ENCODE measurements around the gene ASPSCR1.

The ASPSCR1 gene

DNA sequence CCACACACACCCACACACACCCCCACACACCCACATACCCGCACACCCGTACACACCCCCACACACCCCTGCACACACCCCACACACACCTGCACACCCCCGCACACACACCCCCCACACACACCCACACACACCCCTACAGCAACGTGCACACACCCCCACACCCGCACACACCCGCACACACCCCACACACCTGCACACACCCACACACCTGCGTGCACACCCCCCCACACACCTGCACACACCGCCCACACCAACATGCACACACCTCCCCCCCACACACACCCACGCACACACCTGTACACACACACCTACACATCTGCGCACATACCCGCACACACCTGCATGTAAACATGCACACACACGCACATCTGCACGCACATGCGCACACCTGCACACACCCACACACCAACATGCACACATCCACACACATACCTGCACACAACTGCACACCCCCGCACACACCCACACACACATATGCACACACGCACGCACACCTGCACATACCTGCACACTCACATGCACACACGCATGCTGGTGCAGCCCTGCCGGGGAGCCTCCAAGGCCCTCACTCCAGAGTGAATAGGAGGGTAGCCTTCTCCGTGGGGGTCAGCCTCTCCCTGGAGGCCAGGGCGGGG is 7.5 kb downstream of the ASPSCR1 start:
- H3K4me1 ChIP-seq (ENCODE audit: control extremely low read depth in 1 of 4, control insufficient read depth in 4 of 4, insufficient read depth in 4 of 4, low read length in 3 of 4), result peaks cover 10 to 27% (median 22%) of the 10 kb centered on the region in 4 experiments
- POLR2A ChIA-PET, result interaction anchor here (0.6 kb wide), 1 partner anchor 12 kb away, joined by 3 read pairs; no protein-coding TSS in a partner anchor

DNA sequence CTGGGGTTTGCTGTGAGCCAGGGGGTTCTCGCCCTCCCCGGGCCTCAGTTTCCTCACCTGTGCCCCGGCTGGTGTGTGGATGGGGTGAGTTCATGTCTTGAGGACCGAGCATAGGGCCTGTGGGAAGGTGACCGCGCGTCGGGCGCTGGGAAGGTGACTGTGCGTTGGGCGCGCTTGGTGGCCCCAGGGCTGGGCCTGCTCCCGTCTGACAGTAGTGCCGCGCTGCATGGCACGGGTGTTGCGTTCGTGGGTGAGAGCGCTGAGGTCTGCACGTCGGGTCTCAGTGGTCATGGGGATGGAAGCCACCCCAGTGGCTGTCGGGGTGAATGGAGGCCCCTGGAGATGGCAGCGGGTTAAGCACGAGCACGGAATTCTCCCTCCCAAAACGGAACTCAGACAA is 9.2 kb downstream of the ASPSCR1 start:
- Histone ChIP-seq H3K27ac (ENCODE audit: insufficient read depth in 1 of 2, low read depth in 1 of 2, low read length in 2 of 2, poor library complexity in 1 of 2, severe bottlenecking in 2 of 2) (no peak overlapping the region), H3K9me3 (ENCODE audit: control extremely low read depth in 1 of 5, control insufficient read depth in 4 of 5, insufficient read depth in 2 of 5, low read depth in 1 of 5, low read length in 4 of 5) (peaks cover 0 to 4% (median 0%) of the 10 kb centered on the region in 5 experiments), H3K27me3 (replicated peaks in 2 of 5; ENCODE audit: control insufficient read depth in 4 of 5, insufficient read depth in 5 of 5, low read length in 4 of 5) (no peaks in the 10 kb centered on the region), H3K4me3 (ENCODE audit: control insufficient read depth in 1 of 7, extremely low read depth in 1 of 7, insufficient read depth in 4 of 7, low read depth in 2 of 7, low read length in 6 of 7) (no peak overlapping the region), H3K4me1 (ENCODE audit: control extremely low read depth in 1 of 4, control insufficient read depth in 4 of 4, insufficient read depth in 4 of 4, low read length in 3 of 4) (peaks cover 0 to 10% (median 6%) of the 10 kb centered on the region in 4 experiments), H3K36me3 (ENCODE audit: control insufficient read depth in 4 of 4, insufficient read depth in 4 of 4, low read length in 3 of 4) (peaks cover 2 to 41% (median 21%) of the 10 kb centered on the region in 4 experiments)
- POLR2A ChIA-PET, result no interaction called here
- WGBS (ENCODE audit: insufficient coverage), result 97% methylated on average over 23 of the region's 26 CpGs
- DNase-seq, result no peak
- CTCF ChIA-PET, result no interaction called here

More for the DNA sequence above, 7.5 kb downstream of the ASPSCR1 start:
- CTCF ChIA-PET, result interaction anchor here (0.6 to 1.8 kb wide), 4 partner anchors 22 to 81 kb away, joined by 3 to 5 read pairs (median 4); no protein-coding TSS in a partner anchor
- no peak for DNase-seq
- Histone ChIP-seq H3K27me3 (replicated peaks in 2 of 5; ENCODE audit: control insufficient read depth in 4 of 5, insufficient read depth in 5 of 5, low read length in 4 of 5) (no peaks in the 10 kb centered on the region), H3K4me3 (ENCODE audit: control insufficient read depth in 1 of 7, extremely low read depth in 1 of 7, insufficient read depth in 4 of 7, low read depth in 2 of 7, low read length in 6 of 7) (no peak overlapping the region), H3K9me3 (ENCODE audit: control extremely low read depth in 1 of 5, control insufficient read depth in 4 of 5, insufficient read depth in 2 of 5, low read depth in 1 of 5, low read length in 4 of 5) (no peaks in the 10 kb centered on the region), H3K36me3 (ENCODE audit: control insufficient read depth in 4 of 4, insufficient read depth in 4 of 4, low read length in 3 of 4) (peaks cover 2 to 30% (median 20%) of the 10 kb centered on the region in 4 experiments), H3K27ac (ENCODE audit: insufficient read depth in 1 of 2, low read depth in 1 of 2, low read length in 2 of 2, poor library complexity in 1 of 2, severe bottlenecking in 2 of 2) (no peak overlapping the region)
- WGBS (ENCODE audit: insufficient coverage), result 95% methylated on average over 9 of the region's 21 CpGs

DNA sequence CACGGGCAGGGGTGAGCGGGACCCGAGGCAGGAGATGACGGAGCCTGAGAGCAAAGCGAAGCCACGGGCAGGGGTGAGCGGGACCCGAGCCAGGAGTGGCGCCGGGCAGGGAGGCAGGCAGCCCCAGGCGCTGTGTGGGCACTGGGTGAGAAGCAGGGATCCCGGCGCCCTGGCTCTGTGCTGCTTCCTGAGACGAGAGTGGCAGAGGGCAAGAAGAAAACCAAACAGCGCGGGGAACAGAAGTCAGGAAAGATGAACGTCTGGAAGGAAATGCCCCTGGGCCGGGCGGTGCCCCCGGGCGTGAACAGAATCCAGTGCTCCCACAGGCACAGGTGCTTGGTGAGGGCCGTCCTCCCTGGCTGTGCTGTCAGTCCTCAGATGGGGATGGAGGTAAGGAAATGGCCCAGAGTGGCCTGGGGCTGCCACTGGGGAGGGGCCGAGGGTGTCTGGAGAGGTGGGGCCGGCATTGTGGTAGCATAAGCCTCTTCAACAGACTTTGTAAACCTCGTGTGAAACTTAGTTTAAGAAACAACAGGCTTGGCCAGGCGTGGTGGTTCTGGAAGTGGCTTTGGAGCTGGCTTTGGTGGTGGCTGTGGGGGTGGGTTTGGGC is 9.8 kb downstream of the ASPSCR1 start:
- peaks cover 0 to 4% (median 0%) of the 10 kb centered on the region in 5 experiments for H3K9me3 ChIP-seq (ENCODE audit: control extremely low read depth in 1 of 5, control insufficient read depth in 4 of 5, insufficient read depth in 2 of 5, low read depth in 1 of 5, low read length in 4 of 5)
- ChIA-PET CTCF (no interaction called here), POLR2A (interaction anchor here (0.7 kb wide), 1 partner anchor 265 kb away, joined by 3 read pairs; no protein-coding TSS in a partner anchor)
- no peak overlapping the region for H3K27ac ChIP-seq (ENCODE audit: insufficient read depth in 1 of 2, low read depth in 1 of 2, low read length in 2 of 2, poor library complexity in 1 of 2, severe bottlenecking in 2 of 2)
- H3K27me3 ChIP-seq (replicated peaks in 2 of 5; ENCODE audit: control insufficient read depth in 4 of 5, insufficient read depth in 5 of 5, low read length in 4 of 5), result no peaks in the 10 kb centered on the region
- peaks cover 0 to 11% (median 6%) of the 10 kb centered on the region in 4 experiments for H3K4me1 ChIP-seq (ENCODE audit: control extremely low read depth in 1 of 4, control insufficient read depth in 4 of 4, insufficient read depth in 4 of 4, low read length in 3 of 4)
- no peak overlapping the region for H3K4me3 ChIP-seq (ENCODE audit: control insufficient read depth in 1 of 7, extremely low read depth in 1 of 7, insufficient read depth in 4 of 7, low read depth in 2 of 7, low read length in 6 of 7)
- DNase-seq, result no peak
- H3K36me3 ChIP-seq (ENCODE audit: control insufficient read depth in 4 of 4, insufficient read depth in 4 of 4, low read length in 3 of 4), result peaks cover 2 to 39% (median 21%) of the 10 kb centered on the region in 4 experiments
- 89% methylated on average over 25 of the region's 26 CpGs for WGBS (ENCODE audit: insufficient coverage)

DNA sequence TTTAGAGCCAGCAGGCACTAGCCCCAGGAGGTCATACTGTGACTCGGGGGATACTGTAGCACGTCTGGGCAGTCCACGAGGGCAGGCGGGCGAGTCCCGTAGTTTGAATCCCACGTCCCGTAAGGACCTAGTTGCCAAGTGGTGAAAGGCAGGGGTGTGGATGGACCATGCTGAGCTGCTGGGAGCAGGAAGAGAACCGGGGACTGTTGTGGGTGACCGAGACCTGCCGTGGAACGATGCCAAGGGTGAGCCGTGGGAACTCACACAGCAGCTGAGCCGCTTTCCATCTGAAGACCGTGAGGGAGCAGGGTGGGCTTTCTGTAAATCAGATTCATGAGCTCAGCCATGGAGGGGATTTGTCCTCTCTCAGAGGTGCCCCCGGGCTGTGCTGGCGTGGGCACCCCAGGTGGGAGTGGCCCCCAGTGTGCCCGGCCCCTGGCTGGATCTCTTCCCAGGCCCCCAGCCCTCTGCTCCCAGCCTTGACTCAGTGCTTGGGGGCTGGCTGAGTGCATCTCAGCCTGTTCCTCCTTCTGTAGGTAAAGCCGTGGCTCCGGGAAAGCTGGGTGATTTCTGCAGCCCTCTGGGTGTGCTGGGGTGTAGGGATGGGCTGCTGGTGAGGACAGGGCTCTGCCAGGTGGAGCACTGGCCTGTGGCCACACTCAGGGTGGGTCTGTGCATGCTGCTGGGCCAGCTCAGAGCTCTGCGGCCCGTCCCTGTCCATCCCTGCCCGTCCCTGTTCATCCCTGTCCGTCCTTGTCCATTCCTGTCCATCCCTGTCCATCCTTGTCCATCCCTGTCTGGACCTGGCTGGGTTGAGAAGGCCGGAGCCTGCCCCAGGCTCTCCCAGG is 13.6 kb downstream of the ASPSCR1 start:
- 97% methylated on average over 23 of the region's 25 CpGs for WGBS (ENCODE audit: insufficient coverage)
- POLR2A ChIA-PET, result interaction anchor here (1.4 kb wide), 1 partner anchor 8 kb away, joined by 3 read pairs; no protein-coding TSS in a partner anchor
- Histone ChIP-seq H3K4me3 (ENCODE audit: control insufficient read depth in 1 of 7, extremely low read depth in 1 of 7, insufficient read depth in 4 of 7, low read depth in 2 of 7, low read length in 6 of 7) (no peak overlapping the region), H3K4me1 (ENCODE audit: control extremely low read depth in 1 of 4, control insufficient read depth in 4 of 4, insufficient read depth in 4 of 4, low read length in 3 of 4) (peaks cover 0 to 2% (median 0%) of the 10 kb centered on the region in 4 experiments), H3K9me3 (ENCODE audit: control extremely low read depth in 1 of 5, control insufficient read depth in 4 of 5, insufficient read depth in 2 of 5, low read depth in 1 of 5, low read length in 4 of 5) (peaks cover 0 to 4% (median 0%) of the 10 kb centered on the region in 5 experiments), H3K27ac (ENCODE audit: insufficient read depth in 1 of 2, low read depth in 1 of 2, low read length in 2 of 2, poor library complexity in 1 of 2, severe bottlenecking in 2 of 2) (no peak overlapping the region), H3K27me3 (replicated peaks in 2 of 5; ENCODE audit: control insufficient read depth in 4 of 5, insufficient read depth in 5 of 5, low read length in 4 of 5) (no peaks in the 10 kb centered on the region), H3K36me3 (ENCODE audit: control insufficient read depth in 4 of 4, insufficient read depth in 4 of 4, low read length in 3 of 4) (peaks cover 0 to 24% (median 6%) of the 10 kb centered on the region in 4 experiments)
- DNase-seq, result no peak
- CTCF ChIA-PET, result interaction anchor here (0.9 to 2.5 kb wide), 5 partner anchors 12 to 36 kb away, joined by 3 to 8 read pairs (median 3); partner anchors contain the start of gene NOTUM

DNA sequence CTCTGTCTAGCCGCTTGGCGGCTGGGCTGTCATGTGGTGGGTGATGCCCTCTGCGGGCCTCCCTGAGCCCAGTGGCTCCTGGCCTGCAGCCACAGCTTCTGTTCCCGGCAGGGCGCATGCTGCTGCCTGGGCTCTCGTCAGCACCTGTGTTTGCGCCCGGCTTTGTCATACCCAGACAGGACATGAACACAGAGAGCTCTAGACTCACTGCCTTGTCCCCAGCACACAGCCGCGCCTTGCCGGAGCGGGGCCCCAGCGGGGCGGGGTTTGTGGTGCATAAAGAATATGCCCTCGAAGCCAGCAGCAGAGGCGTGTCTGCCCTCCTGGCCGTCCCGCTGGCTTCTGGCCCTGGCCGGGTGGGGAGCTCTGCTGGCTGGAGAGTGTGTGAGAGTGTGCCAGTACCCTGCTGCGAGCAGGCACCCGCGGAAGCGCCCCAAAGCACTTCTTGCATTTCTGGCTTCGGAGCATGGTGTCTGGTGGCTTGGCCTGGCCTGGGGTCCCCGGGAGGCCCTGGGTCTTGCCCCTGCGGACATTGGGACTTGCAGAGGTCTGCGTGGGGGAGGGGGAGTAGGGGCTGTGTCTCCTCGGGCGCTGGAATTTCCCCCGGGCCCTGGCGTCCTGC is 14.4 kb downstream of the ASPSCR1 start:
- H3K27me3 ChIP-seq (replicated peaks in 2 of 5; ENCODE audit: control insufficient read depth in 4 of 5, insufficient read depth in 5 of 5, low read length in 4 of 5), result no peaks in the 10 kb centered on the region
- no peak for DNase-seq
- ChIA-PET POLR2A (interaction anchor here (1.4 kb wide), 1 partner anchor 9 kb away, joined by 3 read pairs; no protein-coding TSS in a partner anchor), CTCF (interaction anchor here (0.9 to 1.9 kb wide), 2 partner anchors 28 to 32 kb away, joined by 3 to 8 read pairs; partner anchors contain the start of gene NOTUM)
- peaks cover 0 to 4% (median 0%) of the 10 kb centered on the region in 5 experiments for H3K9me3 ChIP-seq (ENCODE audit: control extremely low read depth in 1 of 5, control insufficient read depth in 4 of 5, insufficient read depth in 2 of 5, low read depth in 1 of 5, low read length in 4 of 5)
- 97% methylated on average over 21 of the region's 31 CpGs for WGBS (ENCODE audit: insufficient coverage)
- H3K4me3 ChIP-seq (ENCODE audit: control insufficient read depth in 1 of 7, extremely low read depth in 1 of 7, insufficient read depth in 4 of 7, low read depth in 2 of 7, low read length in 6 of 7), result no peak overlapping the region
- H3K4me1 ChIP-seq (ENCODE audit: control extremely low read depth in 1 of 4, control insufficient read depth in 4 of 4, insufficient read depth in 4 of 4, low read length in 3 of 4), result peaks cover 0 to 2% (median 0%) of the 10 kb centered on the region in 4 experiments
- peaks cover 0 to 24% (median 6%) of the 10 kb centered on the region in 4 experiments for H3K36me3 ChIP-seq (ENCODE audit: control insufficient read depth in 4 of 4, insufficient read depth in 4 of 4, low read length in 3 of 4)
- H3K27ac ChIP-seq (ENCODE audit: insufficient read depth in 1 of 2, low read depth in 1 of 2, low read length in 2 of 2, poor library complexity in 1 of 2, severe bottlenecking in 2 of 2), result no peak overlapping the region

DNA sequence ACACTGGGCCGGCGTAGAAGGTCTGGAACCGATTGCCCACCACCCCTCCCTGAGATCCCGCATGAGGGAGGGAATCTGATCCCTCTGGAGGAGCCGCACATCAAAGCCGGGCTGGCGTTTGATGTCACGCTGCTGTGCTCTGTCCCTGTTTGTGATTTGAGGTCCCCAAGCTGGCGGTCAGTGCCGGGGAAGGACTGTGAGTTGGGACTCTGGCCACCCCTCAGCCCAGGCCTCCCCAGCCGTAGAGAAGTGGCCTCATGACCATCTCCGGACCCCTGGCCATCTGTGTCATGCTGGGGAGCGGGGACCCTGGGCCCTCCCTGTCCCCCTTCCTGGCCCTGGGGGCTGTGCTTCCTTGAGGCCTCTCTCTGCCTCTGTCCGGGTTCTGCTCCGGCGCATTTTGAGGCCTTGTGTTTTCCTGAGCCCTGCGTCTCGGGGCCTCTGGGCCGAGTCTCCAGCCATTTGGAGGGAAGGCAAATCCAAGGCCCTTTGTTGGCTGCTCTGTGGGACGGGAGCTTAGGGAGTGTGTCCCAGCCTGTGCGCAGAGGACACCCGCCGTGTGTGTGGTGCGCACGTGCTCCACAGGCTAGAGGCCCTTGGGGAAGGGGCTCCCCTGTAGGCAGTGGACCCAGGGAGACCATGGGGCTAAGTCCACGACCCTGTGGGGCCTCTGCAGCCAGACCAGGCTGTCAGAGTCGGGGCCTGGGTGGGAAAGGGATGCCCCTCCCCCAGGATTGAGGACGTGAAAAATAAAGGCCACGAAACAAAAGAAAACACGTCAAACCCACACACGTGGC is 15.1 kb downstream of the ASPSCR1 start:
- H3K4me1 ChIP-seq (ENCODE audit: control extremely low read depth in 1 of 4, control insufficient read depth in 4 of 4, insufficient read depth in 4 of 4, low read length in 3 of 4), result peaks cover 0 to 2% (median 0%) of the 10 kb centered on the region in 4 experiments
- H3K27me3 ChIP-seq (replicated peaks in 2 of 5; ENCODE audit: control insufficient read depth in 4 of 5, insufficient read depth in 5 of 5, low read length in 4 of 5), result no peaks in the 10 kb centered on the region
- WGBS (ENCODE audit: insufficient coverage), result 98% methylated on average over 28 of the region's 31 CpGs
- ChIA-PET CTCF (interaction anchor here (1.9 kb wide), 1 partner anchor 32 kb away, joined by 8 read pairs; the partner anchor contains the start of gene NOTUM), POLR2A (interaction anchor here (1.4 kb wide), 1 partner anchor 9 kb away, joined by 3 read pairs; no protein-coding TSS in a partner anchor)
- DNase-seq, result no peak
- no peak overlapping the region for H3K4me3 ChIP-seq (ENCODE audit: control insufficient read depth in 1 of 7, extremely low read depth in 1 of 7, insufficient read depth in 4 of 7, low read depth in 2 of 7, low read length in 6 of 7)
- no peak overlapping the region for H3K27ac ChIP-seq (ENCODE audit: insufficient read depth in 1 of 2, low read depth in 1 of 2, low read length in 2 of 2, poor library complexity in 1 of 2, severe bottlenecking in 2 of 2)
- H3K36me3 ChIP-seq (ENCODE audit: control insufficient read depth in 4 of 4, insufficient read depth in 4 of 4, low read length in 3 of 4), result peaks cover 0 to 28% (median 6%) of the 10 kb centered on the region in 4 experiments
- peaks cover 0 to 4% (median 0%) of the 10 kb centered on the region in 5 experiments for H3K9me3 ChIP-seq (ENCODE audit: control extremely low read depth in 1 of 5, control insufficient read depth in 4 of 5, insufficient read depth in 2 of 5, low read depth in 1 of 5, low read length in 4 of 5)

Data from common myeloid progenitor, CD34-positive (primary cell).